Neural crest cell (in vitro differentiated cells): ENCODE measurements around the gene KCNIP4. TPM values are rescaled to one million over a fixed set of nuclear protein-coding genes. Genes with fewer than 3 reads are reported as not detected.

Experiments used
- DNase-seq: peaks from one replicate; pipeline ENCODE4 v3.0.0; 2021; ENCODE audit warnings: low read depth, mixed read lengths, low spot score
- H3K27ac Mint-ChIP-seq: one replicate; pipeline ENCODE4 v1.8.0; 2021; ENCODE audit warnings: mild to moderate bottlenecking, mixed read lengths; ENCODE audit not compliant: unreplicated experiment
- H3K27me3 Mint-ChIP-seq: 2 replicates; pipeline ENCODE4 v1.8.0; 2021; ENCODE audit warnings: low read depth, mild to moderate bottlenecking, mixed read lengths
- H3K36me3 Mint-ChIP-seq: 2 replicates; pipeline ENCODE4 v1.8.0; 2021; ENCODE audit warnings: low read depth, mild to moderate bottlenecking, mixed read lengths
- H3K4me1 Mint-ChIP-seq: 2 replicates; pipeline ENCODE4 v1.8.0; 2021; ENCODE audit warnings: mixed read lengths
- H3K4me3 Mint-ChIP-seq: one replicate; pipeline ENCODE4 v1.8.0; 2021; ENCODE audit warnings: mild to moderate bottlenecking, mixed read lengths
- H3K9me3 Mint-ChIP-seq: 2 replicates; pipeline ENCODE4 v1.8.0; 2021; ENCODE audit warnings: mixed read lengths
- CTCF ChIP-seq: fragments of 200-600 bp; sonication (generic); conservative IDR thresholded peaks from 2 replicates; pipeline ENCODE4 v1.5.0; 2021; ENCODE audit warnings: antibody characterized with exemption, mild to moderate bottlenecking
- total RNA-seq: library from RNA; stranded (reverse); gene quantifications from 2 replicates; pipeline ENCODE4 v1.2.1, GENCODE V29; 2021

KCNIP4 gene
- total RNA-seq, 1 donor from 2014 or later: 0.33 TPM

- no peak overlapping the region for H3K4me3 Mint-ChIP-seq
- no peaks in the 10 kb centered on the region for H3K36me3 Mint-ChIP-seq
- H3K9me3 Mint-ChIP-seq: peaks cover 2% of the 10 kb centered on the region
- peaks cover 7% of the 10 kb centered on the region for H3K4me1 Mint-ChIP-seq
- no peak for DNase-seq
- H3K27me3 Mint-ChIP-seq: peaks cover 6% of the 10 kb centered on the region
- H3K27ac Mint-ChIP-seq: no peak overlapping the region
- TF ChIP-seq CTCF: no peak
These were observed 1101.3 kb downstream of the KCNIP4 start for GRCh38 chr4:20847124-20847747.

GRCh38 chr4:20844311-20844710 is 1104.3 kb downstream of the KCNIP4 start:
- Mint-ChIP-seq H3K9me3 (peaks cover 2% of the 10 kb centered on the region), H3K36me3 (no peaks in the 10 kb centered on the region), H3K27ac (no peak overlapping the region), H3K27me3 (peaks cover 6% of the 10 kb centered on the region), H3K4me3 (no peak overlapping the region), H3K4me1 (peaks cover 7% of the 10 kb centered on the region)
- DNase-seq: no peak
- no peak for TF ChIP-seq CTCF

- Mint-ChIP-seq H3K27me3 (peaks cover 2% of the 10 kb centered on the region), H3K4me3 (no peak overlapping the region), H3K36me3 (no peaks in the 10 kb centered on the region), H3K9me3 (peaks cover 2% of the 10 kb centered on the region), H3K4me1 (peaks cover 7% of the 10 kb centered on the region), H3K27ac (no peak overlapping the region)
- no peak for TF ChIP-seq CTCF
- DNase-seq: no peak
These were observed 1107.9 kb downstream of the KCNIP4 start for GRCh38 chr4:20840648-20841190.

- peaks cover 7% of the 10 kb centered on the region for H3K4me1 Mint-ChIP-seq
- no peak overlapping the region for H3K27ac Mint-ChIP-seq
- no peak overlapping the region for H3K4me3 Mint-ChIP-seq
- DNase-seq: no peak
- H3K36me3 Mint-ChIP-seq: no peaks in the 10 kb centered on the region
- TF ChIP-seq CTCF: no peak
- H3K27me3 Mint-ChIP-seq: no peaks in the 10 kb centered on the region
- peaks cover 2% of the 10 kb centered on the region for H3K9me3 Mint-ChIP-seq
These were observed 1108.6 kb downstream of the KCNIP4 start for GRCh38 chr4:20839957-20840356.

GRCh38 chr4:20838476-20838875 is 1110.1 kb downstream of the KCNIP4 start:
- DNase-seq: no peak
- no peak for TF ChIP-seq CTCF
- no peak overlapping the region for H3K27ac Mint-ChIP-seq
- H3K4me1 Mint-ChIP-seq: no peaks in the 10 kb centered on the region
- H3K27me3 Mint-ChIP-seq: no peaks in the 10 kb centered on the region
- H3K4me3 Mint-ChIP-seq: no peak overlapping the region
- H3K9me3 Mint-ChIP-seq: peaks cover 2% of the 10 kb centered on the region
- no peaks in the 10 kb centered on the region for H3K36me3 Mint-ChIP-seq
